ENCODE measurements around the gene LUZP4.

- TF ChIP-seq POLR2AphosphoS5 (IDR thresholded peaks at IDR 0.05; ENCODE audit: low read depth, low read length) (no peak), EP300 (IDR thresholded peaks at IDR 0.05; ENCODE audit: borderline replicate concordance in 1 of 2, low read depth in 1 of 2, low read length in 1 of 2) (no peak), RXRA (IDR thresholded peaks at IDR 0.05; ENCODE audit: borderline replicate concordance, low read depth) (no peak), YY1 (IDR thresholded peaks at IDR 0.05; ENCODE audit: low read depth) (no peak)
- TF ChIP-seq, protein P1, sequence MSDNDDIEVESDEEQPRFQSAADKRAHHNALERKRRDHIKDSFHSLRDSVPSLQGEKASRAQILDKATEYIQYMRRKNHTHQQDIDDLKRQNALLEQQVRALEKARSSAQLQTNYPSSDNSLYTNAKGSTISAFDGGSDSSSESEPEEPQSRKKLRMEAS (IDR thresholded peaks at IDR 0.05; ENCODE audit: low read depth) = no peak
Observed at GRCh38 chrX:115330498-115331168, 41.1 kb downstream of the LUZP4 start.

Measured in SK-N-SH (cell line).